OCI-LY7 (cell line): ENCODE results near the gene STAM2. TPM values are rescaled to one million over a fixed set of nuclear protein-coding genes. Genes with fewer than 3 reads are reported as not detected.
A peak's percentile ranks its signal among the peaks of the same experiment; 100 is the strongest.

Source experiments
- Bru-seq: library from RNA; stranded (reverse); fragments of 400-500 nt; gene quantifications from one replicate; lab custom pipeline; 2021; lab: Mats Ljungman, UMichigan
- BruChase-seq, 2 experiments: library from RNA; stranded (reverse); fragments of 400-500 nt; gene quantifications; one replicate each; lab custom pipeline; 2021; lab: Mats Ljungman, UMichigan
- BruUV-seq: library from RNA; stranded (reverse); fragments of 400-500 nt; replicated peaks from 2 replicates; lab custom pipeline; 2021; lab: Mats Ljungman, UMichigan
- CTCF ChIA-PET: fragments of 300-600 bp; sonication (Branson Sonifier 250); formaldehyde crosslinking; loops from one replicate; lab custom pipeline; 2022; ENCODE audit warnings: antibody characterized with exemption; ENCODE audit not compliant: unreplicated experiment; lab: Charles Lee
- POLR2A ChIA-PET: fragments of 300-600 bp; sonication (Branson Sonifier 250); formaldehyde crosslinking; loops from one replicate; lab custom pipeline; 2022; ENCODE audit warnings: antibody characterized with exemption; lab: Charles Lee
- DNase-seq: peaks from one replicate; pipeline ENCODE4 v3.0.0-alpha.2; 2015; ENCODE audit warnings: low spot score
- H2AFZ ChIP-seq: fragments of 200-600 bp; sonication (generic), shearing (Covaris generic); 2 replicates; pipeline ENCODE4 v1.6.1; 2014; ENCODE audit warnings: mild to moderate bottlenecking, antibody characterized with exemption, low read length, moderate library complexity
- H3K27ac ChIP-seq: fragments of 200-600 bp; sonication (generic); 2 replicates; pipeline ENCODE4 v1.5.1; 2014; ENCODE audit warnings: mixed run types, low read depth, mild to moderate bottlenecking, moderate library complexity, low read length, inconsistent platforms; ENCODE audit not compliant: poor library complexity, severe bottlenecking
- H3K36me3 ChIP-seq: fragments of 200-600 bp; sonication (generic); 2 replicates; pipeline ENCODE4 v1.6.1; 2014; ENCODE audit warnings: mild to moderate bottlenecking, antibody characterized with exemption, low read length, moderate library complexity, mixed read lengths; ENCODE audit not compliant: insufficient read depth
- H3K4me1 ChIP-seq: fragments of 200-600 bp; sonication (generic); 2 replicates; pipeline ENCODE4 v1.5.1; 2014; ENCODE audit warnings: mild to moderate bottlenecking, low read length; ENCODE audit not compliant: insufficient read depth, poor library complexity, severe bottlenecking
- H3K4me2 ChIP-seq: fragments of 200-600 bp; sonication (generic); 2 replicates; pipeline ENCODE4 v1.6.1; 2014; ENCODE audit warnings: mild to moderate bottlenecking, low read length
- H3K4me3 ChIP-seq: fragments of 200-600 bp; sonication (generic); 2 replicates; pipeline ENCODE4 v1.5.1; 2014; ENCODE audit warnings: mild to moderate bottlenecking, low read depth, low read length; ENCODE audit not compliant: poor library complexity, severe bottlenecking
- H3K79me2 ChIP-seq: fragments of 200-600 bp; sonication (generic); 2 replicates; pipeline ENCODE4 v1.6.1; 2016; ENCODE audit warnings: low read depth, mild to moderate bottlenecking, low read length, moderate library complexity, mixed read lengths; ENCODE audit not compliant: insufficient read depth
- H3K9me2 ChIP-seq: fragments of 200-600 bp; sonication (generic); 2 replicates; pipeline ENCODE4 v1.6.1; 2016; ENCODE audit warnings: mild to moderate bottlenecking, low read length, mixed read lengths; ENCODE audit not compliant: insufficient read depth
- H3K9me3 ChIP-seq: fragments of 200-600 bp; sonication (generic); 2 replicates; pipeline ENCODE4 v1.6.1; 2014; ENCODE audit warnings: mild to moderate bottlenecking, mixed run types, low read length, mixed read lengths
- H4K20me1 ChIP-seq: fragments of 200-600 bp; sonication (generic); 2 replicates; pipeline ENCODE4 v1.6.1; 2014; ENCODE audit warnings: mild to moderate bottlenecking, antibody characterized with exemption, low read length, moderate library complexity, mixed read lengths; ENCODE audit not compliant: insufficient read depth
- EZH2phosphoT487 ChIP-seq: fragments of 200-600 bp; sonication (generic); IDR thresholded peaks from 2 replicates; pipeline ENCODE4 v1.6.1; 2018; ENCODE audit warnings: low read depth, borderline replicate concordance, mild to moderate bottlenecking, mixed run types, antibody characterized with exemption, low read length, moderate library complexity, mixed read lengths
- intact Hi-C: fragments of 100-400 bp; cut with micrococcal nuclease; formaldehyde crosslinking; loops from one replicate; pipeline ENCODE4 v1.10.0; 2022; ENCODE audit not compliant: unreplicated experiment
- long read RNA-seq: library from polyadenylated mRNA; stranded (forward); transcript quantifications from one replicate; pipeline ENCODE4 v2.0.0, GENCODE V29; 2022
- total RNA-seq, 2 experiments: library from RNA; depleted of rRNA in 1 of 2; stranded (reverse); fragments of >200 nt in 1 of 2; shearing (Covaris generic) in 1 of 2; gene quantifications; 2 replicates each; pipeline ENCODE4 v1.2.3, GENCODE V29; 2014 to 2022
- TF ChIP-seq, protein P1 (sequence below): fragments of 200-600 bp; sonication (generic); conservative IDR thresholded peaks from 2 replicates; pipeline ENCODE4 v1.5.1; 2014; ENCODE audit warnings: mild to moderate bottlenecking, antibody characterized with exemption, low read length, moderate library complexity, mixed read lengths

The STAM2 gene
- total RNA-seq (2014; rRNA removed; shearing (Covaris generic)) (17.7 and 19.6 TPM in 2 replicates), total RNA-seq (2022) (22.1 and 23.4 TPM in 2 replicates), Bru-seq, nascent RNA (percentile 73 among the genes with signal in this experiment), BruChase-seq, experiment 1, labeled RNA remaining after a 6-hour chase (percentile 61 among the genes with signal in this experiment), BruChase-seq, experiment 2, labeled RNA remaining after a 2-hour chase (percentile 77 among the genes with signal in this experiment)
- long read RNA-seq, full-length matches to known transcripts, result 8 of 19 reads
- long read RNA-seq, partial matches to known transcripts, result 3 of 19 reads
- long read RNA-seq, other reads (novel, unspliced or antisense), result 8 of 19 reads

DNA sequence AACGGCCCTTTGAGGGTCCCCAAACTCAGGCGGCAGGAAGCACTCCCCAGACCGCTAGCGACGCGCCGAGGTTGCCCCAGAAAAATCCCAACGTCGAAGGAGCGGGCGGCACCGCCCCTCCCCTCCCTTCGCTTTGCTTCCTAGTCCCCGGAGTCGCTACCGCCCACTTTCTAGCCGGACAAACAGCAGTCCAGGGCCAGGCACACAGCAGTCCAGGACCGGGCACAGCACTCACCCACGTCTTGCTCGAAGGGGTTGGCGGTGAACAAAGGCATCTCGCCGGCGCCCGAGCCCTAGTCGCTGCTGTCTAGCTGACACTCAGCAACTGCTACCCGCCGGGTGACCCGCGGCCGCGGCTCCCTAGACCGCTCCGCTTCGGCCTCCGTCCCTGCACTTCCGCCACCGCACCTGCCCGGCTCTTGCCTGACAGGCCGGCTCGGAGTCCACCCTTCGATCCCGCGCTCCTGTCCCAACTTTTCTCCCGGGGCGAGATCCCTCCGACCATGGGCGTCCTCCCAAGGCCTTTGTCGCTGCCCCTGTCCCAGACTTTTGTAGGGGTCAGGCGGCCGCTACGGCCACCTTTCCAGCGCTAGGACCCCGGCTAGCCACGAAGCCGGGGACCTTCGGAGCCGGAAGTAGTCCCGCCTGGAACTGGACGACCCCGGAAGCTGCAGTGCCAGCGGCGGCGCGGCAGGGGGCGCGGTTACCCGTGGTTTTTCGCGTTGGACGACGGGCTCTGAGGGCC lies at the start of gene STAM2:
Gene STAM2 (minus strand): TSS at position 396 of the 745 bp plus-strand sequence. CDS start 121 bp downstream, at position 275.
- Histone ChIP-seq H3K9me2 (no peaks in the 10 kb centered on the region), H3K4me2 (peak within 1 kb of the TSS; percentile 79), H3K9me3 (peaks cover 11% of the 10 kb centered on the region; the same call in 1 of the 2 replicates), H4K20me1 (no peaks in the 10 kb centered on the region), H3K27ac (peak within 1 kb of the TSS; percentile 67), H2AFZ (peak within 1 kb of the TSS; percentile 100), H3K36me3 (peaks cover 7% of the 10 kb centered on the region), H3K4me1 (peaks cover 16% of the 10 kb centered on the region), H3K79me2 (peaks cover 48% of the 10 kb centered on the region), H3K4me3 (peak within 1 kb of the TSS; percentile 96)
- TF ChIP-seq, protein P1, sequence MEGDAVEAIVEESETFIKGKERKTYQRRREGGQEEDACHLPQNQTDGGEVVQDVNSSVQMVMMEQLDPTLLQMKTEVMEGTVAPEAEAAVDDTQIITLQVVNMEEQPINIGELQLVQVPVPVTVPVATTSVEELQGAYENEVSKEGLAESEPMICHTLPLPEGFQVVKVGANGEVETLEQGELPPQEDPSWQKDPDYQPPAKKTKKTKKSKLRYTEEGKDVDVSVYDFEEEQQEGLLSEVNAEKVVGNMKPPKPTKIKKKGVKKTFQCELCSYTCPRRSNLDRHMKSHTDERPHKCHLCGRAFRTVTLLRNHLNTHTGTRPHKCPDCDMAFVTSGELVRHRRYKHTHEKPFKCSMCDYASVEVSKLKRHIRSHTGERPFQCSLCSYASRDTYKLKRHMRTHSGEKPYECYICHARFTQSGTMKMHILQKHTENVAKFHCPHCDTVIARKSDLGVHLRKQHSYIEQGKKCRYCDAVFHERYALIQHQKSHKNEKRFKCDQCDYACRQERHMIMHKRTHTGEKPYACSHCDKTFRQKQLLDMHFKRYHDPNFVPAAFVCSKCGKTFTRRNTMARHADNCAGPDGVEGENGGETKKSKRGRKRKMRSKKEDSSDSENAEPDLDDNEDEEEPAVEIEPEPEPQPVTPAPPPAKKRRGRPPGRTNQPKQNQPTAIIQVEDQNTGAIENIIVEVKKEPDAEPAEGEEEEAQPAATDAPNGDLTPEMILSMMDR, result peak; percentile 84
- TF ChIP-seq EZH2phosphoT487, result no peak
- DNase-seq, result peak; percentile 91
- intact Hi-C loops, result loop anchor here (1.0 to 10.0 kb wide), 4 partner anchors 138 to 542 kb away; partner anchors contain the start of genes ARL5A and PRPF40A
- BruUV-seq, result no TSS peak
- ChIA-PET POLR2A (interaction anchor here (0.6 to 1.7 kb wide), 5 partner anchors 9 to 472 kb away, joined by 3 to 5 read pairs (median 3); no protein-coding TSS in a partner anchor), CTCF (interaction anchor here (1.1 kb wide), 1 partner anchor 542 kb away, joined by 4 read pairs; the partner anchor contains the start of gene PRPF40A)

- Histone ChIP-seq H2AFZ (no peak overlapping the region), H3K9me3 (no peaks in the 10 kb centered on the region), H3K79me2 (no peaks in the 10 kb centered on the region), H3K4me2 (no peak overlapping the region), H3K9me2 (no peaks in the 10 kb centered on the region), H3K27ac (no peak overlapping the region), H3K36me3 (no peaks in the 10 kb centered on the region), H4K20me1 (no peaks in the 10 kb centered on the region), H3K4me3 (no peak overlapping the region), H3K4me1 (no peaks in the 10 kb centered on the region)
- DNase-seq, result no peak
- CTCF ChIA-PET, result no interaction called here
- POLR2A ChIA-PET, result no interaction called here
- intact Hi-C loops, result no loop called here
- TF ChIP-seq EZH2phosphoT487, result no peak
- TF ChIP-seq, protein P1, result no peak
- no TSS peak for BruUV-seq
Measured at GRCh38 chr2:152223977-152224376, 48.4 kb upstream of the STAM2 start.
